Measurements from ENCODE around the gene ALOX15B.

GRCh38 chr17:8015236-8015956, 23.5 kb upstream of the ALOX15B start:
- TF ChIP-seq CTCF (conservative IDR thresholded peaks at IDR 0.05 in 1 of 2, IDR thresholded peaks at IDR 0.05 in 1 of 2; ENCODE audit: low read depth in 1 of 2, low read length in 2 of 2): no peak
- TF ChIP-seq EZH2 (IDR thresholded peaks at IDR 0.05; ENCODE audit: low read length, missing control alignments): no peak
